Femur (tissue), 1 donor: ENCODE data around the gene HS2ST1.

ENCODE experiments used
- DNase-seq: peaks from one replicate; pipeline ENCODE4 v3.0.0-alpha.2; 2017

HS2ST1 gene

GRCh38 chr1:87144316-87144895 lies 230.0 kb downstream of the HS2ST1 start:
- DNase-seq, result no peak

GRCh38 chr1:87144981-87145380 lies 230.5 kb downstream of the HS2ST1 start:
- DNase-seq, result no peak

GRCh38 chr1:87146538-87146937 lies 232.1 kb downstream of the HS2ST1 start:
- no peak for DNase-seq

- DNase-seq, result no peak
These were observed 232.6 kb downstream of the HS2ST1 start for GRCh38 chr1:87146986-87147385.

- DNase-seq, result no peak
These were observed 233.4 kb downstream of the HS2ST1 start for GRCh38 chr1:87147851-87148250.

- DNase-seq, result no peak
These were observed 234.2 kb downstream of the HS2ST1 start for GRCh38 chr1:87148661-87149060.

- DNase-seq, result no peak
These were observed 235.0 kb downstream of the HS2ST1 start for GRCh38 chr1:87149241-87150041.

GRCh38 chr1:87150143-87150542 lies 235.7 kb downstream of the HS2ST1 start:
- no peak for DNase-seq

GRCh38 chr1:87151500-87152421 lies 237.3 kb downstream of the HS2ST1 start:
- DNase-seq, result peak; percentile 84

GRCh38 chr1:87154384-87154783 lies 239.9 kb downstream of the HS2ST1 start:
- peak; percentile 39 for DNase-seq

GRCh38 chr1:87155170-87155569 lies 240.7 kb downstream of the HS2ST1 start:
- DNase-seq, result no peak

GRCh38 chr1:87155648-87156047 lies 241.2 kb downstream of the HS2ST1 start:
- DNase-seq, result no peak

GRCh38 chr1:87156124-87156523 lies 241.7 kb downstream of the HS2ST1 start:
- DNase-seq, result no peak

- DNase-seq, result no peak
These were observed 245.0 kb downstream of the HS2ST1 start for GRCh38 chr1:87159378-87159915.
